K562 (cell line): ENCODE results near the gene CD46. TPM values are rescaled to one million over a fixed set of nuclear protein-coding genes. Genes with fewer than 3 reads are reported as not detected.

Experiments
- ATAC-seq: fragments of 200-7000 bp; cut with Tn5 transposase; 3 replicates; pipeline ENCODE4 v1.9.1; 2020; ENCODE audit warnings: moderate library complexity
- BruUV-seq: library from RNA; stranded (reverse); fragments of 400-500 nt; replicated peaks from 2 replicates; lab custom pipeline; 2021; lab: Mats Ljungman, UMichigan
- CTCF ChIA-PET: fragments of 300-600 bp; formaldehyde crosslinking; extraction: SDS; loops from one replicate; lab custom pipeline; 2021; ENCODE audit warnings: low intra/inter-chr PET ratio; lab: Yijun Ruan, JAX
- POLR2A ChIA-PET: fragments of 300-600, 350-650 bp; sonication (Branson Sonifier 250); formaldehyde crosslinking; extraction: SDS; loops from one replicate; lab custom pipeline; 2021; ENCODE audit warnings: antibody characterized with exemption, inconsistent platforms; lab: Yijun Ruan, JAX
- DNase-seq, 4 experiments: peaks; one replicate each; pipeline versions ENCODE4 v3.0.0 to v3.0.0-alpha.2; 2011 to 2018; ENCODE audit warnings: low spot score in 3 of 4, mixed read lengths in 3 of 4; ENCODE audit errors: extremely low read depth in 1 of 4
- FAIRE-seq: peaks from 2 replicates; lab custom pipeline; 2011; peaks lifted over from hg19 to GRCh38; lab: Jason Lieb, UNC
- H2AFZ ChIP-seq: 2 replicates; pipeline ENCODE4 v1.6.0; 2011; ENCODE audit warnings: low read depth, low read length, control low read depth, inconsistent platforms
- H3K27ac ChIP-seq: fragments of 200-600 bp; 3 replicates; pipeline ENCODE4 v1.8.0; 2011; ENCODE audit warnings: low read depth, mild to moderate bottlenecking, control low read depth, inconsistent platforms, low read length, moderate library complexity, mixed read lengths; ENCODE audit errors: extremely low read depth
- H3K27me3 ChIP-seq, 2 experiments: fragments of 300-600 bp in 1 of 2; 2 replicates in 1 of 2; 3 replicates in 1 of 2; pipeline versions ENCODE4 v1.6.0 to v1.8.0; 2011; ENCODE audit warnings: inconsistent platforms in 2 of 2, low read length in 2 of 2, mild to moderate bottlenecking in 1 of 2, mixed read lengths in 1 of 2, moderate library complexity in 1 of 2; ENCODE audit not compliant: control insufficient read depth in 2 of 2, insufficient read depth in 2 of 2
- H3K36me3 ChIP-seq: fragments of 300-600 bp; 3 replicates; pipeline ENCODE4 v1.8.0; 2011; ENCODE audit warnings: mild to moderate bottlenecking, low read length, inconsistent platforms; ENCODE audit not compliant: control insufficient read depth, insufficient read depth
- H3K4me1 ChIP-seq, 2 experiments: fragments of 200-600 bp in 1 of 2; replicated peaks in 1 of 2; 2 replicates in 1 of 2; 3 replicates in 1 of 2; pipeline versions ENCODE4 v1.5.1 to v1.8.0; 2011; ENCODE audit warnings: inconsistent platforms in 2 of 2, low read length in 2 of 2, mild to moderate bottlenecking in 1 of 2, mixed read lengths in 1 of 2, moderate library complexity in 1 of 2; ENCODE audit not compliant: control insufficient read depth in 2 of 2, insufficient read depth in 2 of 2
- H3K4me2 ChIP-seq: 2 replicates; pipeline ENCODE4 v1.6.1; 2011; ENCODE audit warnings: low read length, control low read depth, inconsistent platforms, mixed read lengths; ENCODE audit not compliant: insufficient read depth
- H3K4me3 ChIP-seq: fragments of 200-600 bp; sonication (generic), shearing (Covaris generic); 2 replicates; pipeline ENCODE4 v1.5.1; 2016; ENCODE audit warnings: control low read depth, inconsistent platforms
- H3K79me2 ChIP-seq: fragments of 200-600 bp; 3 replicates; pipeline ENCODE4 v1.8.0; 2011; ENCODE audit warnings: low read length, inconsistent platforms; ENCODE audit not compliant: control insufficient read depth, insufficient read depth
- H3K9ac ChIP-seq, 2 experiments: 2 replicates each; pipeline versions ENCODE4 v1.6.0 to v1.6.1; 2011; ENCODE audit warnings: low read depth in 2 of 2, low read length in 2 of 2, control low read depth in 1 of 2, inconsistent platforms in 1 of 2, mild to moderate bottlenecking in 1 of 2, mixed read lengths in 1 of 2; ENCODE audit not compliant: insufficient read depth in 1 of 2
- H3K9me1 ChIP-seq: one replicate; pipeline ENCODE4 v1.6.0; 2011; ENCODE audit warnings: inconsistent platforms, mild to moderate bottlenecking, low read length, moderate library complexity; ENCODE audit not compliant: control insufficient read depth, insufficient read depth
- H3K9me3 ChIP-seq: replicated peaks from 2 replicates; pipeline ENCODE4 v1.5.1; 2011; ENCODE audit warnings: low read depth, low read length, inconsistent platforms; ENCODE audit not compliant: control insufficient read depth, insufficient read depth
- H4K20me1 ChIP-seq: replicated peaks from 2 replicates; pipeline ENCODE4 v1.6.1; 2011; ENCODE audit warnings: low read length, inconsistent platforms, mixed read lengths; ENCODE audit not compliant: control insufficient read depth, insufficient read depth
- MEF2D ChIP-seq: conservative IDR thresholded peaks from 2 replicates; pipeline ENCODE4 v1.6.1; 2016; ENCODE audit warnings: low read depth, missing genetic modification characterization, missing compliant biosample characterization
- PTTG1 ChIP-seq: fragments of 450-650 bp; IDR thresholded peaks from 2 replicates; pipeline ENCODE4 v1.6.1; 2016; ENCODE audit warnings: low read depth, mild to moderate bottlenecking, missing genetic modification characterization, missing compliant biosample characterization
- STAG1 ChIP-seq: sonication (generic); formaldehyde crosslinking; IDR thresholded peaks from 2 replicates; pipeline ENCODE4 v1.5.0; 2020; ENCODE audit warnings: missing genetic modification reagents, borderline replicate concordance
- XRCC3 ChIP-seq: fragments of 450-650 bp; IDR thresholded peaks from 2 replicates; pipeline ENCODE4 v1.6.1; 2017; ENCODE audit warnings: mild to moderate bottlenecking, moderate library complexity
- ZNF224 ChIP-seq: sonication (generic); formaldehyde crosslinking; IDR thresholded peaks from 2 replicates; pipeline ENCODE4 v1.8.0; 2022; ENCODE audit warnings: mild to moderate bottlenecking, missing genetic modification reagents
- ZNF449 ChIP-seq: fragments of 250-450 bp; sonication (Bioruptor Pico); IDR thresholded peaks from 2 replicates; pipeline ENCODE4 v1.8.0; 2022; ENCODE audit warnings: moderate library complexity, mild to moderate bottlenecking, inconsistent platforms
- ZNF644 ChIP-seq: fragments of 200-800 bp; sonication (Bioruptor generic); IDR thresholded peaks from 2 replicates; pipeline ENCODE4 v1.6.1; 2016; ENCODE audit warnings: low read depth, missing genetic modification characterization, missing compliant biosample characterization
- WGBS: fragments of 100-300 bp; shearing (Covaris generic); methylation state at CpG from one replicate; pipeline ENCODE4 v1.1.6; 2016; ENCODE audit warnings: low coverage, mixed read lengths; ENCODE audit not compliant: insufficient coverage; ENCODE audit errors: missing lambda C conversion rate; 5-methylcytosine and 5-hydroxymethylcytosine counted together
- in situ Hi-C: fragments of 300-500 bp; cut with MboI; formaldehyde crosslinking; loops from 4 replicates; pipeline ENCODE4 v1.15.0; 2018; ENCODE audit warnings: inconsistent platforms, mixed read lengths
- intact Hi-C: fragments of 100-400 bp; cut with micrococcal nuclease; formaldehyde crosslinking; loops from 2 replicates; pipeline ENCODE4 v1.14.2; 2022
- polyA plus RNA-seq, 8 experiments: library from polyadenylated mRNA; depleted of rRNA in 4 of 8; stranded (reverse) in 5 of 8; unstranded in 3 of 8; fragments of >200 nt; fragmentation: Nextera tagmentation in 2 of 8; fragmentation: Illumina TruSeq in 1 of 8; extraction: Ambion mirVana in 2 of 8; extraction: Trizol in 1 of 8; gene quantifications; 2 replicates each; pipeline versions ENCODE4 v1.2.1 to v1.2.3, GENCODE V29; 2011 to 2014; ENCODE audit warnings: inconsistent platforms in 1 of 8, missing spikeins in 1 of 8
- total RNA-seq, 7 experiments: library from RNA; depleted of rRNA in 6 of 7; stranded (reverse); fragments of >200 nt in 6 of 7; fragmentation: Illumina TruSeq in 2 of 7; extraction: Trizol in 2 of 7; gene quantifications; 2 replicates each; pipeline versions ENCODE4 v1.2.1 to v1.2.3, GENCODE V29; 2011 to 2021; ENCODE audit warnings: low replicate concordance in 1 of 7
- TF ChIP-seq, protein P1 (sequence below), 2 experiments: IDR thresholded peaks in 1 of 2; conservative IDR thresholded peaks in 1 of 2; 2 replicates each; pipeline ENCODE4 v1.6.1; 2016; ENCODE audit warnings: low read depth in 2 of 2, mild to moderate bottlenecking in 1 of 2, missing compliant biosample characterization in 1 of 2, missing genetic modification characterization in 1 of 2, moderate library complexity in 1 of 2
- TF ChIP-seq, protein P2 (sequence below), 2 experiments: fragments of 200-800 bp in 1 of 2; sonication (Bioruptor generic) in 1 of 2; sonication (generic) in 1 of 2; formaldehyde crosslinking in 1 of 2; IDR thresholded peaks in 1 of 2; conservative IDR thresholded peaks in 1 of 2; 2 replicates each; pipeline versions ENCODE4 v1.5.0 to v1.6.1; 2016 to 2020; ENCODE audit warnings: missing compliant biosample characterization in 1 of 2, missing genetic modification characterization in 1 of 2, missing genetic modification reagents in 1 of 2

CD46 gene
- total and polyA plus RNA-seq, 9 of the 15 experiments (the other 6 are each of a cell fraction or from before 2014, with no cell fraction given) = 87.9 to 374 (median 156) TPM

GRCh38 chr1:207830788-207831187 lies 78.9 kb downstream of the CD46 start (continued):
- no peak for TF ChIP-seq STAG1

GRCh38 chr1:207831517-207832327 lies 79.9 kb downstream of the CD46 start:
- Histone ChIP-seq H3K36me3 (no peaks in the 10 kb centered on the region), H3K4me2 (no peak overlapping the region), H4K20me1 (no peaks in the 10 kb centered on the region), H3K4me1 (peaks cover 29 to 59% of the 10 kb centered on the region in 2 experiments), H3K9me3 (no peaks in the 10 kb centered on the region), H3K79me2 (peaks cover 7% of the 10 kb centered on the region), H3K27me3 (no peaks in the 10 kb centered on the region), H3K9ac (peak overlapping the region in 1 of 2 experiments; percentile 3; a peak in 1 of 4 replicates), H3K9me1 (no peaks in the 10 kb centered on the region), H3K4me3 (no peak overlapping the region), H3K27ac (peak overlapping the region; percentile 28; the same call in 1 of the 3 replicates), H2AFZ (peak overlapping the region; percentile 9; the same call in 1 of the 2 replicates)
- 55% methylated on average over 9 of the region's 9 CpGs for WGBS
- in situ Hi-C loops = no loop called here
- ATAC-seq (0 out of 3 replicates have a peak, but pooled peaks have one; percentile 6), DNase-seq (peak in 1 of 4 experiments; percentile 51), FAIRE-seq (peak; percentile 6)
- ChIA-PET POLR2A (interaction anchor here (0.6 to 2.5 kb wide), 6 partner anchors 9 to 33 kb away, joined by 3 to 12 read pairs (median 4); no protein-coding TSS in a partner anchor), CTCF (no interaction called here)
- no TSS peak for BruUV-seq
- intact Hi-C loops = no loop called here
- TF ChIP-seq ZNF224 (CRISPR knock-in tag) (no peak), XRCC3 (no peak), PTTG1 (0 out of 2 replicates have a peak, but pooled peaks have one; percentile 35), ZNF644 (tag) (peak; percentile 80; the same call in 1 of the 2 replicates), MEF2D (tag) (peak; percentile 39; the same call in 1 of the 2 replicates), ZNF449 (CRISPR knock-in tag) (peak; percentile 77)
- TF ChIP-seq, protein P1, sequence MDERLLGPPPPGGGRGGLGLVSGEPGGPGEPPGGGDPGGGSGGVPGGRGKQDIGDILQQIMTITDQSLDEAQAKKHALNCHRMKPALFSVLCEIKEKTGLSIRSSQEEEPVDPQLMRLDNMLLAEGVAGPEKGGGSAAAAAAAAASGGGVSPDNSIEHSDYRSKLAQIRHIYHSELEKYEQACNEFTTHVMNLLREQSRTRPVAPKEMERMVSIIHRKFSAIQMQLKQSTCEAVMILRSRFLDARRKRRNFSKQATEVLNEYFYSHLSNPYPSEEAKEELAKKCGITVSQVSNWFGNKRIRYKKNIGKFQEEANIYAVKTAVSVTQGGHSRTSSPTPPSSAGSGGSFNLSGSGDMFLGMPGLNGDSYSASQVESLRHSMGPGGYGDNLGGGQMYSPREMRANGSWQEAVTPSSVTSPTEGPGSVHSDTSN (CRISPR knock-in tag; IDR thresholded peaks at IDR 0.05; ENCODE audit: low read depth) = no peak
- TF ChIP-seq, protein P1 (tag; conservative IDR thresholded peaks at IDR 0.05; ENCODE audit: low read depth) = peak; percentile 91
- TF ChIP-seq, protein P2, sequence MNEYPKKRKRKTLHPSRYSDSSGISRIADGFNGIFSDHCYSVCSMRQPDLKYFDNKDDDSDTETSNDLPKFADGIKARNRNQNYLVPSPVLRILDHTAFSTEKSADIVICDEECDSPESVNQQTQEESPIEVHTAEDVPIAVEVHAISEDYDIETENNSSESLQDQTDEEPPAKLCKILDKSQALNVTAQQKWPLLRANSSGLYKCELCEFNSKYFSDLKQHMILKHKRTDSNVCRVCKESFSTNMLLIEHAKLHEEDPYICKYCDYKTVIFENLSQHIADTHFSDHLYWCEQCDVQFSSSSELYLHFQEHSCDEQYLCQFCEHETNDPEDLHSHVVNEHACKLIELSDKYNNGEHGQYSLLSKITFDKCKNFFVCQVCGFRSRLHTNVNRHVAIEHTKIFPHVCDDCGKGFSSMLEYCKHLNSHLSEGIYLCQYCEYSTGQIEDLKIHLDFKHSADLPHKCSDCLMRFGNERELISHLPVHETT (CRISPR knock-in tag; conservative IDR thresholded peaks at IDR 0.05 in 1 of 2, IDR thresholded peaks at IDR 0.05 in 1 of 2) = peak in 1 of 2 experiments; percentile 36; a peak in 1 of 4 replicates
